Naive B cell (primary cell): Measurements from ENCODE around the gene LYRM4. TPM values are rescaled to one million over a fixed set of nuclear protein-coding genes. Genes with fewer than 3 reads are reported as not detected.

Experiments
- ATAC-seq, 2 donors: fragments of 150-1000 bp; cut with Tn5 transposase; 2 replicates each; pipeline ENCODE4 v1.10.0; 2021; ENCODE audit warnings: low read depth in 2 of 2, mild to moderate bottlenecking in 2 of 2, moderate library complexity in 2 of 2
- DNase-seq: peaks from one replicate; pipeline ENCODE4 v3.0.0; 2022
- H3K27ac Mint-ChIP-seq, 6 donors: one replicate each; pipeline ENCODE4 v1.8.0; 2020 to 2022; ENCODE audit warnings: mild to moderate bottlenecking in 6 of 6, mixed read lengths in 6 of 6, moderate library complexity in 5 of 6, inconsistent platforms in 2 of 6
- H3K27me3 Mint-ChIP-seq, 3 donors: one replicate each; pipeline ENCODE4 v1.8.0; 2021 to 2022; ENCODE audit warnings: mixed read lengths in 3 of 3, mild to moderate bottlenecking in 1 of 3
- H3K36me3 Mint-ChIP-seq, 2 donors: one replicate each; pipeline ENCODE4 v1.8.0; 2020 to 2022; ENCODE audit warnings: mixed read lengths in 2 of 2, inconsistent platforms in 1 of 2, mild to moderate bottlenecking in 1 of 2
- H3K4me1 Mint-ChIP-seq, 3 donors: one replicate each; pipeline ENCODE4 v1.8.0; 2020 to 2022; ENCODE audit warnings: mixed read lengths in 3 of 3, inconsistent platforms in 1 of 3, mild to moderate bottlenecking in 1 of 3, moderate library complexity in 1 of 3
- H3K4me3 Mint-ChIP-seq, 8 donors: one replicate each; pipeline ENCODE4 v1.8.0; 2020 to 2022; ENCODE audit warnings: mild to moderate bottlenecking in 8 of 8, mixed read lengths in 8 of 8, moderate library complexity in 8 of 8, inconsistent platforms in 2 of 8
- H3K9me3 Mint-ChIP-seq, 7 donors: one replicate each; pipeline ENCODE4 v1.8.0; 2020 to 2022; ENCODE audit warnings: mixed read lengths in 7 of 7, mild to moderate bottlenecking in 5 of 7, inconsistent platforms in 2 of 7, moderate library complexity in 1 of 7
- polyA plus RNA-seq, 6 donors: library from polyadenylated mRNA; unstranded; fragments of 300-500 nt; fragmentation: Illumina TruSeq; gene quantifications; one replicate each; pipeline ENCODE4 v1.2.3, GENCODE V29; 2021; ENCODE audit warnings: low read depth in 6 of 6

Gene LYRM4
- polyA plus RNA-seq, 6 donors from 2014 or later = 33.1 to 44.6 (median 40.7) TPM

- ATAC-seq = no peak
- no peak overlapping the region for H3K4me3 Mint-ChIP-seq
- no peak overlapping the region for H3K27ac Mint-ChIP-seq
- peaks cover 12 to 42% (median 20%) of the 10 kb centered on the region in 3 donors for H3K27me3 Mint-ChIP-seq
- peaks cover 0 to 7% (median 5%) of the 10 kb centered on the region in 3 donors for H3K4me1 Mint-ChIP-seq
- no peaks in the 10 kb centered on the region for H3K9me3 Mint-ChIP-seq
- DNase-seq = no peak
- peaks cover 0 to 7% of the 10 kb centered on the region in 2 donors for H3K36me3 Mint-ChIP-seq
These were observed 179.6 kb downstream of the LYRM4 start for GRCh38 chr6:5081182-5081581.

- Mint-ChIP-seq H3K4me3 (no peak overlapping the region), H3K27ac (peak overlapping the region in 1 of 6 donors; percentile 39), H3K27me3 (peaks cover 12 to 42% (median 20%) of the 10 kb centered on the region in 3 donors), H3K4me1 (peaks cover 0 to 7% (median 5%) of the 10 kb centered on the region in 3 donors), H3K9me3 (no peaks in the 10 kb centered on the region), H3K36me3 (peaks cover 0 to 7% of the 10 kb centered on the region in 2 donors)
- ATAC-seq (no peak), DNase-seq (no peak)
These were observed 180.2 kb downstream of the LYRM4 start for GRCh38 chr6:5080574-5080973.

- DNase-seq = no peak
- H3K27ac Mint-ChIP-seq = no peak overlapping the region
- H3K9me3 Mint-ChIP-seq = peaks cover 0 to under 1% (median 0%) of the 10 kb centered on the region in 7 donors
- H3K4me3 Mint-ChIP-seq = no peak overlapping the region
- peaks cover 0 to 5% (median 2%) of the 10 kb centered on the region in 3 donors for H3K4me1 Mint-ChIP-seq
- ATAC-seq = no peak
- peaks cover 12 to 39% (median 20%) of the 10 kb centered on the region in 3 donors for H3K27me3 Mint-ChIP-seq
- H3K36me3 Mint-ChIP-seq = peaks cover 0 to 7% of the 10 kb centered on the region in 2 donors
These were observed 181.1 kb downstream of the LYRM4 start for GRCh38 chr6:5079692-5080091.

- no peak overlapping the region for H3K4me3 Mint-ChIP-seq
- ATAC-seq (peak in 1 of 2 donors; percentile 25), DNase-seq (no peak)
- H3K36me3 Mint-ChIP-seq = peaks cover 0 to 7% of the 10 kb centered on the region in 2 donors
- H3K9me3 Mint-ChIP-seq = peaks cover 0 to 1% (median 0%) of the 10 kb centered on the region in 7 donors
- H3K4me1 Mint-ChIP-seq = no peaks in the 10 kb centered on the region
- H3K27ac Mint-ChIP-seq = peak overlapping the region in 1 of 6 donors; percentile 35
- H3K27me3 Mint-ChIP-seq = peaks cover 6 to 25% (median 13%) of the 10 kb centered on the region in 3 donors
These were observed 182.6 kb downstream of the LYRM4 start for GRCh38 chr6:5078121-5078669.

- H3K27me3 Mint-ChIP-seq = peaks cover 0 to 13% (median under 1%) of the 10 kb centered on the region in 3 donors
These were observed 183.8 kb downstream of the LYRM4 start for GRCh38 chr6:5076931-5077330.

GRCh38 chr6:5073992-5074391, 186.8 kb downstream of the LYRM4 start:
- Mint-ChIP-seq H3K4me1 (no peaks in the 10 kb centered on the region), H3K27ac (no peak overlapping the region), H3K9me3 (peaks cover 0 to 1% (median 0%) of the 10 kb centered on the region in 7 donors), H3K27me3 (peaks cover 0 to 4% (median 0%) of the 10 kb centered on the region in 3 donors), H3K36me3 (peaks cover 0 to 7% of the 10 kb centered on the region in 2 donors), H3K4me3 (no peak overlapping the region)
- no peak for DNase-seq
- ATAC-seq = no peak

More at GRCh38 chr6:5076931-5077330, 183.8 kb downstream of the LYRM4 start:
- peaks cover 0 to 7% of the 10 kb centered on the region in 2 donors for H3K36me3 Mint-ChIP-seq
- H3K9me3 Mint-ChIP-seq = peaks cover 0 to 1% (median 0%) of the 10 kb centered on the region in 7 donors
- peak overlapping the region in 1 of 8 donors; percentile 2 for H3K4me3 Mint-ChIP-seq
- no peak for ATAC-seq
- H3K27ac Mint-ChIP-seq = no peak overlapping the region
- H3K4me1 Mint-ChIP-seq = no peaks in the 10 kb centered on the region
- no peak for DNase-seq

- no peak overlapping the region for H3K27ac Mint-ChIP-seq
- peaks cover 0 to 7% of the 10 kb centered on the region in 2 donors for H3K36me3 Mint-ChIP-seq
- no peaks in the 10 kb centered on the region for H3K4me1 Mint-ChIP-seq
- H3K27me3 Mint-ChIP-seq = peaks cover 0 to 4% (median 0%) of the 10 kb centered on the region in 3 donors
- DNase-seq (no peak), ATAC-seq (no peak)
- H3K4me3 Mint-ChIP-seq = no peak overlapping the region
- H3K9me3 Mint-ChIP-seq = peaks cover 0 to 1% (median under 1%) of the 10 kb centered on the region in 7 donors
These were observed 188.3 kb downstream of the LYRM4 start for GRCh38 chr6:5072440-5072839.

GRCh38 chr6:5071216-5071615, 189.5 kb downstream of the LYRM4 start:
- peaks cover 1 to 8% (median 5%) of the 10 kb centered on the region in 7 donors for H3K9me3 Mint-ChIP-seq
- H3K36me3 Mint-ChIP-seq = peaks cover 0 to 5% of the 10 kb centered on the region in 2 donors
- no peak overlapping the region for H3K4me3 Mint-ChIP-seq
- no peaks in the 10 kb centered on the region for H3K27me3 Mint-ChIP-seq
- H3K4me1 Mint-ChIP-seq = no peaks in the 10 kb centered on the region
- ATAC-seq (no peak), DNase-seq (no peak)
- H3K27ac Mint-ChIP-seq = no peak overlapping the region

GRCh38 chr6:5068153-5068751, 192.5 kb downstream of the LYRM4 start:
- Mint-ChIP-seq H3K4me1 (no peaks in the 10 kb centered on the region), H3K9me3 (peaks cover 0 to 8% (median 5%) of the 10 kb centered on the region in 7 donors), H3K27me3 (no peaks in the 10 kb centered on the region), H3K36me3 (peaks cover 0 to 5% of the 10 kb centered on the region in 2 donors), H3K27ac (no peak overlapping the region), H3K4me3 (no peak overlapping the region)
- ATAC-seq (no peak), DNase-seq (no peak)

GRCh38 chr6:5067305-5067704, 193.4 kb downstream of the LYRM4 start:
- Mint-ChIP-seq H3K27ac (no peak overlapping the region), H3K9me3 (peaks cover 0 to 8% (median 5%) of the 10 kb centered on the region in 7 donors), H3K4me3 (no peak overlapping the region), H3K27me3 (no peaks in the 10 kb centered on the region), H3K36me3 (peaks cover 0 to 5% of the 10 kb centered on the region in 2 donors), H3K4me1 (peaks cover 0 to 4% (median 2%) of the 10 kb centered on the region in 3 donors)
- no peak for DNase-seq
- no peak for ATAC-seq

GRCh38 chr6:5066456-5067093, 194.2 kb downstream of the LYRM4 start:
- DNase-seq (no peak), ATAC-seq (no peak)
- Mint-ChIP-seq H3K27ac (no peak overlapping the region), H3K27me3 (no peaks in the 10 kb centered on the region), H3K4me1 (peaks cover 3 to 11% (median 3%) of the 10 kb centered on the region in 3 donors), H3K4me3 (no peak overlapping the region), H3K36me3 (peaks cover 0 to 5% of the 10 kb centered on the region in 2 donors), H3K9me3 (peaks cover 0 to 8% (median 5%) of the 10 kb centered on the region in 7 donors)

GRCh38 chr6:5063617-5064016, 197.1 kb downstream of the LYRM4 start:
- Mint-ChIP-seq H3K4me1 (peaks cover 3 to 14% (median 6%) of the 10 kb centered on the region in 3 donors), H3K4me3 (no peak overlapping the region), H3K27me3 (peaks cover 0 to 4% (median 0%) of the 10 kb centered on the region in 3 donors), H3K27ac (no peak overlapping the region), H3K9me3 (peaks cover 0 to 8% (median 5%) of the 10 kb centered on the region in 7 donors), H3K36me3 (peaks cover 0 to 5% of the 10 kb centered on the region in 2 donors)
- ATAC-seq (no peak), DNase-seq (no peak)

- ATAC-seq = no peak
- no peak overlapping the region for H3K27ac Mint-ChIP-seq
- no peaks in the 10 kb centered on the region for H3K36me3 Mint-ChIP-seq
- no peaks in the 10 kb centered on the region for H3K9me3 Mint-ChIP-seq
- DNase-seq = no peak
- H3K27me3 Mint-ChIP-seq = peaks cover 0 to 4% (median 0%) of the 10 kb centered on the region in 3 donors
- H3K4me3 Mint-ChIP-seq = no peak overlapping the region
- H3K4me1 Mint-ChIP-seq = peaks cover 3 to 14% (median 9%) of the 10 kb centered on the region in 3 donors
These were observed 199.6 kb downstream of the LYRM4 start for GRCh38 chr6:5061152-5061551.
